ENCODE results near the gene KDM1A. TPM values are rescaled to one million over a fixed set of nuclear protein-coding genes. Genes with fewer than 3 reads are reported as not detected.

Gene KDM1A
- total RNA-seq, 1 donor from 2014 or later = 332 TPM

DNA sequence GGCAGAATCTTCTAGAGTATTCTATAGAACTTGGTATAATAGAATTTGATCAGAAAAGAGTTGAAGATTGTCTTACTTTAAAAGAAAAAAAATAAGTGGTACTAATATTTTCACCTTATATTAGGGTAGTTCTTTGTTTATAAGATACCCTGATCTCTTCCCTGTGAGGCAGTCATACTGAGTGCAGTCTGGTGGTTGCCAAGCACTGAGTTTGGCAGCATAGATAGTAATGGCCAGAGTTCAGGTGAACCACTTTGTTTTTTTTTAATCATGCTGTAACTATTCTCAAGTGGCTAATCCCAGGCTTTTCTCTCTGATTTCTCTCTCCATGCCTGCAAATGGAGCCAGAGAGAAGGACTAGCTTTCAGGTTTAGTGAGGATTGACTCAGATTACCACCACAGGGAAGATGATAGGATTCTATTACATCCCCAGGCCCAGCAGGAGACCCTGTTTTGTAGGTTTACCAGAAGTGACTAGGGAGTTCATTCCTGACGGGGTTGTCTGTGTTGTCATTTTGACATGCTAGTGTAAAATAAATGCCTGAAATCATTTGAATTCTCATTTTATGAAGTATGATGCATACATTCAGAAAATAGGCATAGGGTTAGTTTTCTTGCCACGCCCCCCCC, 16.7 kb downstream of the KDM1A start:
- Histone ChIP-seq H3K79me2 (ENCODE audit: low read depth) (peaks cover 100% of the 10 kb centered on the region), H3K36me3 (peaks cover 8% of the 10 kb centered on the region), H3K27ac (peak overlapping the region; percentile 16), H3K4me3 (no peak overlapping the region), H2AFZ (replicated peaks) (no peak overlapping the region), H4K20me1 (ENCODE audit: low read depth) (peaks cover 100% of the 10 kb centered on the region), H3K4me2 (peak overlapping the region; percentile 49), H3K4me1 (peaks cover 43% of the 10 kb centered on the region), H3K9ac (no peak overlapping the region), H3K9me3 (ENCODE audit: low read depth) (no peaks in the 10 kb centered on the region), H3F3A (ENCODE audit: low read depth) (peaks cover 25% of the 10 kb centered on the region), H3K27me3 (no peaks in the 10 kb centered on the region)
- no peaks in the 10 kb centered on the region for H3K9me3 Mint-ChIP-seq
- peak; percentile 69 for DNase-seq (ENCODE audit: low spot score)
- H3K36me3 Mint-ChIP-seq = peaks cover 35% of the 10 kb centered on the region
- peaks cover 14% of the 10 kb centered on the region for H3K4me1 Mint-ChIP-seq
- H3K27ac Mint-ChIP-seq = no peak overlapping the region
- TF ChIP-seq EZH2 (IDR thresholded peaks at IDR 0.05) = no peak
- TF ChIP-seq EZH2phosphoT487 (IDR thresholded peaks at IDR 0.05) = no peak
- TF ChIP-seq, protein P1, sequence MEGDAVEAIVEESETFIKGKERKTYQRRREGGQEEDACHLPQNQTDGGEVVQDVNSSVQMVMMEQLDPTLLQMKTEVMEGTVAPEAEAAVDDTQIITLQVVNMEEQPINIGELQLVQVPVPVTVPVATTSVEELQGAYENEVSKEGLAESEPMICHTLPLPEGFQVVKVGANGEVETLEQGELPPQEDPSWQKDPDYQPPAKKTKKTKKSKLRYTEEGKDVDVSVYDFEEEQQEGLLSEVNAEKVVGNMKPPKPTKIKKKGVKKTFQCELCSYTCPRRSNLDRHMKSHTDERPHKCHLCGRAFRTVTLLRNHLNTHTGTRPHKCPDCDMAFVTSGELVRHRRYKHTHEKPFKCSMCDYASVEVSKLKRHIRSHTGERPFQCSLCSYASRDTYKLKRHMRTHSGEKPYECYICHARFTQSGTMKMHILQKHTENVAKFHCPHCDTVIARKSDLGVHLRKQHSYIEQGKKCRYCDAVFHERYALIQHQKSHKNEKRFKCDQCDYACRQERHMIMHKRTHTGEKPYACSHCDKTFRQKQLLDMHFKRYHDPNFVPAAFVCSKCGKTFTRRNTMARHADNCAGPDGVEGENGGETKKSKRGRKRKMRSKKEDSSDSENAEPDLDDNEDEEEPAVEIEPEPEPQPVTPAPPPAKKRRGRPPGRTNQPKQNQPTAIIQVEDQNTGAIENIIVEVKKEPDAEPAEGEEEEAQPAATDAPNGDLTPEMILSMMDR (IDR thresholded peaks at IDR 0.05) = no peak
- H3K27me3 Mint-ChIP-seq (ENCODE audit: insufficient read depth, low read depth) = no peaks in the 10 kb centered on the region
- H3K4me3 Mint-ChIP-seq = no peak overlapping the region

DNA sequence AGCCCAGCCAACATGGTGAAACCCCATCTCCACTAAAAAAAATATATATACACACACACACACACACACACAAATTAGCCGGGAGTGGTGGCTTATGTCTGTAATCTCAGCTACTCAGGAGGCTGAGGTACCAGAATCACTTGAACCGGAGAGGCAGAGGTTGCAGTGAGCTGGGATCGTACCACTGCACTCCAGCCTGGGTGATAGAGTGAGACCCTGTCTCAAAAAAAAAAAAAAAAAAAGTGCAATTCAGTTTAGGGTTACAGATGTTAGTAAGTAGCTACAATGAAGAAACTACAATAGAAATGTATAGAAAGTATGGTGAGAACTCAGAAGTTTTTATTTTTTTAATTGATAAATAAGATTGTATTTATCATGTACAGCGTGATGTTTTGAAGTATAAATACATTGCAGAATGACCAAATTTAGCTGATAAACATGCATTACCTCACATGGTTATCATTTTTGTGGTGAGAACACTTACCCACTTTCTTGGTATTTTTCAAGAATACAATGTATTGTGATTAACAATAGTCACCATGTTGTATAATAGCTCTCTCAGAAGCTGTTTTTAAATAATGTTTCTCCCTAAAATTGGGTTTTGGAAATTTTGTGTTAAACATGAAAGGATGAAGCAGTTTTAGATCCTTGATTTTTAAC, 17.9 kb downstream of the KDM1A start:
- no peak overlapping the region for H3K4me3 ChIP-seq
- H4K20me1 ChIP-seq (ENCODE audit: low read depth) = peaks cover 99% of the 10 kb centered on the region
- no peak for DNase-seq (ENCODE audit: low spot score)
- H2AFZ ChIP-seq (replicated peaks) = no peak overlapping the region
- peaks cover 25% of the 10 kb centered on the region for H3F3A ChIP-seq (ENCODE audit: low read depth)
- peaks cover 8% of the 10 kb centered on the region for H3K36me3 ChIP-seq
- no peaks in the 10 kb centered on the region for H3K27me3 Mint-ChIP-seq (ENCODE audit: insufficient read depth, low read depth)
- peaks cover 14% of the 10 kb centered on the region for H3K4me1 Mint-ChIP-seq
- peaks cover 37% of the 10 kb centered on the region for H3K4me1 ChIP-seq
- H3K79me2 ChIP-seq (ENCODE audit: low read depth) = peaks cover 100% of the 10 kb centered on the region
- H3K4me3 Mint-ChIP-seq = no peak overlapping the region
- H3K9me3 Mint-ChIP-seq = no peaks in the 10 kb centered on the region
- H3K27me3 ChIP-seq = no peaks in the 10 kb centered on the region
- H3K4me2 ChIP-seq = no peak overlapping the region
- peaks cover 33% of the 10 kb centered on the region for H3K36me3 Mint-ChIP-seq
- no peaks in the 10 kb centered on the region for H3K9me3 ChIP-seq (ENCODE audit: low read depth)
- no peak overlapping the region for H3K27ac ChIP-seq
- TF ChIP-seq EZH2 (IDR thresholded peaks at IDR 0.05) = no peak
- TF ChIP-seq EZH2phosphoT487 (IDR thresholded peaks at IDR 0.05) = no peak
- H3K9ac ChIP-seq = no peak overlapping the region
- H3K27ac Mint-ChIP-seq = no peak overlapping the region

DNA sequence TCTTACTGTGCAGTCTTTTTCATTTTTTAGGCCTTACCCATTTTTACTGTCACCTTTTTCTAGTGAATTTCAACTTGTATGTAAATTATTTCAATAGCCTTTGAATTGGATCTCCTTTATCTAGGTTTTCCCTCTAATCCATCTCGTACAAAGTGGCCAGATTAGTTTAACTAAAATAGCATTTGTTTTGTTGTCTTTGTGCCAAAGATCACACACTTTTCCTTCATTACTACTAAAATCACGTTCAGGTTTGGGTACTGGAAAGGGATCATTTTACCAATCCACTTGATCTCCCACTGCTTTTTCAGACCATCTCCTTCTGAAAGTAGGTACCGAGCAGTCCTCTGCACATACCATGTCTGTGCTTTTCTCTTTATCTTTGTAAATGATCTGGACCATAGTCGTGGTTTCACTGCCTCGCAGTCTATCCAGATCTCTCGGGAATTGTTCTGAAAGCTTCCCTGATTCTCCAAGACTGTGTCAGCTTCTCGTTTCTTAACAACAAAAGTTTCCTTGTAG, 20.1 kb downstream of the KDM1A start:
- no peaks in the 10 kb centered on the region for H3K9me3 ChIP-seq (ENCODE audit: low read depth)
- no peak overlapping the region for H2AFZ ChIP-seq (replicated peaks)
- Mint-ChIP-seq H3K4me1 (peaks cover 11% of the 10 kb centered on the region), H3K4me3 (no peak overlapping the region), H3K27ac (no peak overlapping the region), H3K27me3 (ENCODE audit: insufficient read depth, low read depth) (no peaks in the 10 kb centered on the region), H3K9me3 (no peaks in the 10 kb centered on the region), H3K36me3 (peaks cover 33% of the 10 kb centered on the region)
- H3K4me2 ChIP-seq = no peak overlapping the region
- peaks cover 98% of the 10 kb centered on the region for H3K79me2 ChIP-seq (ENCODE audit: low read depth)
- H3K4me1 ChIP-seq = peaks cover 39% of the 10 kb centered on the region
- DNase-seq (ENCODE audit: low spot score) = no peak
- H3K36me3 ChIP-seq = peaks cover 8% of the 10 kb centered on the region
- no peak overlapping the region for H3K9ac ChIP-seq
- peaks cover 96% of the 10 kb centered on the region for H4K20me1 ChIP-seq (ENCODE audit: low read depth)
- H3K27ac ChIP-seq = peak overlapping the region; percentile 6
- no peaks in the 10 kb centered on the region for H3K27me3 ChIP-seq
- H3F3A ChIP-seq (ENCODE audit: low read depth) = peaks cover 25% of the 10 kb centered on the region
- no peak overlapping the region for H3K4me3 ChIP-seq
- TF ChIP-seq, protein P1 (IDR thresholded peaks at IDR 0.05) = no peak
- TF ChIP-seq EZH2 (IDR thresholded peaks at IDR 0.05) = no peak
- TF ChIP-seq EZH2phosphoT487 (IDR thresholded peaks at IDR 0.05) = no peak

DNA sequence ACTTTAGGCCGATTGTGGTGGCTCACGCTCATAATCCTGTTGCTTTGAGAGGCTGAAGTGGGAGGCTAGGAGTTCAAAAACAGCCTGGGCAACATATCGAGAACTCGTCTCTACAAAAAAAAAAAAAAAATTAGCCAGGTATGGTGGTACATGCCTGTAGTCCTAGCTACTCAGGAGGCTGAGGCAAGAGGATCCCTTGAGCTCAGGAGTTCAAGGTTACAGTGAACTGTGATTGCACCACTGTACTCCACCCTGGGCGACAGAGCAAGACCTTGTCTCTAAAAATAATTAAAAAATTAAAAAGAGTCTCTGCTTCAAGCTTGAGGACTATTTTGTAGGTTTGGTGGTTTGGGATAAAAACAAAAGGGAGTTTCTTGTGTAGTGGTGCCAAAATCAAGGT, 21.2 kb downstream of the KDM1A start:
- no peak overlapping the region for H2AFZ ChIP-seq (replicated peaks)
- Mint-ChIP-seq H3K4me3 (no peak overlapping the region), H3K27me3 (ENCODE audit: insufficient read depth, low read depth) (no peaks in the 10 kb centered on the region), H3K4me1 (peaks cover 11% of the 10 kb centered on the region), H3K27ac (no peak overlapping the region), H3K36me3 (peaks cover 36% of the 10 kb centered on the region), H3K9me3 (no peaks in the 10 kb centered on the region)
- H3F3A ChIP-seq (ENCODE audit: low read depth) = peaks cover 15% of the 10 kb centered on the region
- H3K9ac ChIP-seq = no peak overlapping the region
- no peak overlapping the region for H3K4me3 ChIP-seq
- H3K9me3 ChIP-seq (ENCODE audit: low read depth) = no peaks in the 10 kb centered on the region
- peaks cover 98% of the 10 kb centered on the region for H3K79me2 ChIP-seq (ENCODE audit: low read depth)
- DNase-seq (ENCODE audit: low spot score) = no peak
- no peaks in the 10 kb centered on the region for H3K27me3 ChIP-seq
- no peak overlapping the region for H3K4me2 ChIP-seq
- H3K36me3 ChIP-seq = peaks cover 8% of the 10 kb centered on the region
- TF ChIP-seq EZH2 (IDR thresholded peaks at IDR 0.05) (no peak), EZH2phosphoT487 (IDR thresholded peaks at IDR 0.05) (no peak)
- TF ChIP-seq, protein P1 (IDR thresholded peaks at IDR 0.05) = no peak
- peaks cover 96% of the 10 kb centered on the region for H4K20me1 ChIP-seq (ENCODE audit: low read depth)
- peaks cover 32% of the 10 kb centered on the region for H3K4me1 ChIP-seq
- H3K27ac ChIP-seq = no peak overlapping the region

All from neural progenitor cell (in vitro differentiated cells).